B cell (primary cell): ENCODE data around the gene DDI2.

Experiments used
- EZH2 ChIP-seq: IDR thresholded peaks from 2 replicates; pipeline ENCODE4 v1.6.1; 2012; ENCODE audit warnings: borderline replicate concordance, low read depth, mild to moderate bottlenecking, moderate library complexity, low read length; ENCODE audit not compliant: insufficient read depth, poor library complexity, severe bottlenecking
- TF ChIP-seq, protein P1 (sequence below): fragments of 200-600 bp; IDR thresholded peaks from one replicate; pipeline ENCODE4 v1.8.0; 2022; ENCODE audit warnings: antibody characterized with exemption, mild to moderate bottlenecking

DNA sequence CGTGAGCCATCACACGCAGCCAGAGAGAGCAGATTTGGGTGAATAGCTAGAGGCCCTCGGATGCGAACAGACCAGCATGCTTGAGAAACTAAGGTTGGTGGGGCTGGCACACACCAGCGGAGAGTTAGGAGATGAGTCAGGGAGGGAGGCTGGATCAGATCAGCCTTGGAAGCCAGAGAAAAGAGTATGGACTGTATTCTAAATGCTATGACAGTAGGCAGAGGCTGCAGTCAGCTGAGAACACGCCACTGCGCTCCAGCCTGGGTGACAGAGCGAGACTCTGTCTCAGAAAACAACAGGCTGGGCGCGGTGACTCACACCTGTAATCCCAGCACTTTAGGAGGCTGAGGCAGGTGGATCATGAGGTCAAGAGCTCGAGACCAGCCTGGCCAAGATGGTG is 62.9 kb downstream of the DDI2 start:
- TF ChIP-seq, protein P1, sequence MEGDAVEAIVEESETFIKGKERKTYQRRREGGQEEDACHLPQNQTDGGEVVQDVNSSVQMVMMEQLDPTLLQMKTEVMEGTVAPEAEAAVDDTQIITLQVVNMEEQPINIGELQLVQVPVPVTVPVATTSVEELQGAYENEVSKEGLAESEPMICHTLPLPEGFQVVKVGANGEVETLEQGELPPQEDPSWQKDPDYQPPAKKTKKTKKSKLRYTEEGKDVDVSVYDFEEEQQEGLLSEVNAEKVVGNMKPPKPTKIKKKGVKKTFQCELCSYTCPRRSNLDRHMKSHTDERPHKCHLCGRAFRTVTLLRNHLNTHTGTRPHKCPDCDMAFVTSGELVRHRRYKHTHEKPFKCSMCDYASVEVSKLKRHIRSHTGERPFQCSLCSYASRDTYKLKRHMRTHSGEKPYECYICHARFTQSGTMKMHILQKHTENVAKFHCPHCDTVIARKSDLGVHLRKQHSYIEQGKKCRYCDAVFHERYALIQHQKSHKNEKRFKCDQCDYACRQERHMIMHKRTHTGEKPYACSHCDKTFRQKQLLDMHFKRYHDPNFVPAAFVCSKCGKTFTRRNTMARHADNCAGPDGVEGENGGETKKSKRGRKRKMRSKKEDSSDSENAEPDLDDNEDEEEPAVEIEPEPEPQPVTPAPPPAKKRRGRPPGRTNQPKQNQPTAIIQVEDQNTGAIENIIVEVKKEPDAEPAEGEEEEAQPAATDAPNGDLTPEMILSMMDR = no peak
- no peak for TF ChIP-seq EZH2
